WERI-Rb-1 (cell line): Measurements from ENCODE around the gene IGF2BP2.

Source experiments
- DNase-seq: peaks from one replicate; pipeline ENCODE4 v3.0.0-alpha.2; 2020
- H3K27ac ChIP-seq: fragments of 250-450 bp; sonication (Bioruptor Pico); 2 replicates; pipeline ENCODE4 v1.5.1; 2020; ENCODE audit warnings: mild to moderate bottlenecking, moderate library complexity
- H3K27me3 ChIP-seq: fragments of 250-450 bp; sonication (Bioruptor Pico); 2 replicates; pipeline ENCODE4 v1.5.1; 2021; ENCODE audit warnings: mild to moderate bottlenecking, low read depth, moderate library complexity; ENCODE audit not compliant: insufficient read depth, severe bottlenecking
- H3K36me3 ChIP-seq: fragments of 250-450 bp; sonication (Bioruptor Pico); 2 replicates; pipeline ENCODE4 v1.5.1; 2020; ENCODE audit warnings: mild to moderate bottlenecking, moderate library complexity
- H3K4me3 ChIP-seq: 2 replicates; pipeline ENCODE4 v1.5.1; 2011; ENCODE audit warnings: low read depth, mild to moderate bottlenecking, control low read depth, low read length
- H3K9me3 ChIP-seq: fragments of 250-450 bp; sonication (Bioruptor Pico); 2 replicates; pipeline ENCODE4 v1.5.1; 2021; ENCODE audit warnings: mild to moderate bottlenecking, moderate library complexity; ENCODE audit not compliant: severe bottlenecking
- TF ChIP-seq, protein P1 (sequence below): IDR thresholded peaks from 2 replicates; pipeline ENCODE4 v1.5.1; 2011; ENCODE audit warnings: low read depth, mild to moderate bottlenecking, control low read depth, inconsistent platforms, low read length

Gene IGF2BP2

DNA sequence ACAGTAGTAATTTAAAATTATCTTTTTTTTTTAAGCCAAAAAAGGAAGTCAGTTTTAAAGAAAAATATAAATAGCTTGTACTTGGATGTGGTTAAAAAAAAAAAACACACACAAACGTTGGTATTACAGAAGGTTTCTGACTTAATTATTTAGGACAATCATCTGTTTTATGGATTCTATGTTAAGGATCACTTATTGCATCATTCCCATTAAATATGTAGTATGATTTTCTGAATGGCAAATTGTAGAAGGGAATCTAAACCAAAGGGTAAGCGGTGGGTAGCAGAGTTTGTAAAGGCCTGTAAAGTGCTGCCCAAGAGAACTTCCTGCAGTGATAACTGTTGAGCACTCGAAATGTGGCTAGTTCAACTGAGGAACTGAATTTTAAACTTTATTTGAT, 230.8 kb downstream of the IGF2BP2 start:
- no peak for DNase-seq

More for the DNA sequence above, 230.8 kb downstream of the IGF2BP2 start:
- TF ChIP-seq, protein P1, sequence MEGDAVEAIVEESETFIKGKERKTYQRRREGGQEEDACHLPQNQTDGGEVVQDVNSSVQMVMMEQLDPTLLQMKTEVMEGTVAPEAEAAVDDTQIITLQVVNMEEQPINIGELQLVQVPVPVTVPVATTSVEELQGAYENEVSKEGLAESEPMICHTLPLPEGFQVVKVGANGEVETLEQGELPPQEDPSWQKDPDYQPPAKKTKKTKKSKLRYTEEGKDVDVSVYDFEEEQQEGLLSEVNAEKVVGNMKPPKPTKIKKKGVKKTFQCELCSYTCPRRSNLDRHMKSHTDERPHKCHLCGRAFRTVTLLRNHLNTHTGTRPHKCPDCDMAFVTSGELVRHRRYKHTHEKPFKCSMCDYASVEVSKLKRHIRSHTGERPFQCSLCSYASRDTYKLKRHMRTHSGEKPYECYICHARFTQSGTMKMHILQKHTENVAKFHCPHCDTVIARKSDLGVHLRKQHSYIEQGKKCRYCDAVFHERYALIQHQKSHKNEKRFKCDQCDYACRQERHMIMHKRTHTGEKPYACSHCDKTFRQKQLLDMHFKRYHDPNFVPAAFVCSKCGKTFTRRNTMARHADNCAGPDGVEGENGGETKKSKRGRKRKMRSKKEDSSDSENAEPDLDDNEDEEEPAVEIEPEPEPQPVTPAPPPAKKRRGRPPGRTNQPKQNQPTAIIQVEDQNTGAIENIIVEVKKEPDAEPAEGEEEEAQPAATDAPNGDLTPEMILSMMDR = no peak
- Histone ChIP-seq H3K27me3 (no peaks in the 10 kb centered on the region), H3K27ac (no peak overlapping the region), H3K4me3 (no peak overlapping the region), H3K9me3 (no peaks in the 10 kb centered on the region), H3K36me3 (peaks cover 41% of the 10 kb centered on the region)
